HG03095 (cell line): ENCODE data around the gene MAMDC2.
"Not testable (repeated sequence)": the region's sequence is repeated elsewhere in the genome, so short reads cannot be mapped to it uniquely, and the experiment has no call there.

Experiments used
- ATAC-seq: cut with Tn5 transposase; IDR thresholded peaks from one replicate; pipeline ENCODE4 v1.9.1; 2021; ENCODE audit warnings: moderate library complexity; ENCODE audit not compliant: unreplicated experiment

Gene MAMDC2

DNA sequence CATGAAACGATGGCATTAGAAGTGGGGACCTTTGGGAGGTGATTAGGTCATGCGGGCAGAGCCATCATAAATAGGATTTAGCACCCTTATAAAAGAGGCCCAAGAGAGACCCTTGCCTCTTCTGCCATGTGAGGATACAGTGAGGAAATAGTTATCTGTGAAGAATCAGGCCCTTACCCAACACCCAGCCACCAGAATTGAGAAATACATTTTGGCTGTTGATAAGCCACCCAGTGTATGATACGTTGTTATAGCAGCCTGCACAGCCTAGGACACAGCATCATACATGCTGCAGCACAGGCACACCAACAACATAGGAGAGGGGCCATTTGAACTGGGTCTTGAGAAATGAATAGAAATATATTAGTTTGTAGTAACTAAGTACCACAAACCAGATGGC, 8.0 kb upstream of the MAMDC2 start:
- ATAC-seq, result no peak

DNA sequence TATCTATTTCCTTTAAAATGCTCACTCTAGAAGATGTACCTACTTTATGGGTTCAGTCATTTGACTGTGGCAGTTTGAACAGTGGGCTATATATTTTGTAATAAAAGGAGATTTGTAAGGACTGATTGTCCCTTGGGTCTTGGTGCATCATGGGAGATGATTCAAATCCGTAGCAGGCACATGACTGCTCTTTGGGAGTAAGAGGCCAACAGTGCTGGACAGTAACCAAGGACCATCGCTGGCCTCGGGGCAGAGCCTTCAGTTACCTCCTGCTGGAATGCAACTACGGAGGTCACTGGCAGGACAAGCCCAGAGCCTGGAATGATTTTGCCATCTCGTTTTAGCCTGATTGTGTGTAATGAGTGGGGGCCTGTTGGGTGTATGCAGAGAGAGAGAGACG, 7.0 kb upstream of the MAMDC2 start:
- no peak for ATAC-seq

DNA sequence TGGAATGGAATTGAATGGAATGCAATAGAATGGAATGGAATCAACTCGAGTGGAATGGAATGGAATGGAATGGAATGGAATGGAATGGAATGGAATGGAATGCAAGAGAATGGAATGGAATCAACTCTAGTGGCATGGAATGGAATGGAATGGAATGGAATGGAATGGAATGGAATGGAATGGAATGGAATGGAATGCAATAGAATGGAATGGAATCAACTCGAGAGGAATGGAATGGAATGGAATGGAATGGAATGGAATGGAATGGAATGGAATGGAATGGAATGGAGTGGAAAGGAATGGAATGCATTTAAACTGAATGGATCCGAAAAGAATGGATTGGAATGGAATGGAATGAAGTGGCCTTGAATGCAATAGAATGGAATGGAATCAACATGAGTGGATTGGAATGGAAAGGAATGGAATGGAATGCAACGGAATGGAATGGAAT, 5.5 kb upstream of the MAMDC2 start:
- not testable (repeated sequence) for ATAC-seq

DNA sequence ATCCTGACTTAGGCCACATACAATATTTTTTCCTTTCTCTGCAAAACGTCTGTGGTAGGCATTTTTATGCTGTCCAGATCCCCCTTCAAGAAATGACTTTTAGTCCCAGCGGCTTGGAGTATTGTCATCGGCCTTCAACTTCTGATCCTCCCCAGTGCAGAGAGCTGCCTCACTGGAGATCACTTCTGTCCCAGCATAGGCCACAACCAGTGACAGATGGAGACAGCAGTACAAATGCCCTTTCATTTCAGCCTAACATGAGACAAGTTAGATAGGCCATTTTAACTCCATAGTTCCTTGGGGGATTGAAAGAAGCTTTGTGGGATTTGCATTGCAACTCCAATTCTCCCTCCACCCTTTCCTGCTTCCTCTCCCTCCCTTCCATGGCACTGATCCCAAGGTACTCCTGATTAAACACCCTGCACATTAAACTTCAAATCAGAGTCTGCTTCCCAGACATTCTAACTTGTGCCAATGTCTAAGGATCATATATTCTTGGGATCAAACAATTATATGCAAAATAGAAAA, 3.2 kb upstream of the MAMDC2 start:
- no peak for ATAC-seq

DNA sequence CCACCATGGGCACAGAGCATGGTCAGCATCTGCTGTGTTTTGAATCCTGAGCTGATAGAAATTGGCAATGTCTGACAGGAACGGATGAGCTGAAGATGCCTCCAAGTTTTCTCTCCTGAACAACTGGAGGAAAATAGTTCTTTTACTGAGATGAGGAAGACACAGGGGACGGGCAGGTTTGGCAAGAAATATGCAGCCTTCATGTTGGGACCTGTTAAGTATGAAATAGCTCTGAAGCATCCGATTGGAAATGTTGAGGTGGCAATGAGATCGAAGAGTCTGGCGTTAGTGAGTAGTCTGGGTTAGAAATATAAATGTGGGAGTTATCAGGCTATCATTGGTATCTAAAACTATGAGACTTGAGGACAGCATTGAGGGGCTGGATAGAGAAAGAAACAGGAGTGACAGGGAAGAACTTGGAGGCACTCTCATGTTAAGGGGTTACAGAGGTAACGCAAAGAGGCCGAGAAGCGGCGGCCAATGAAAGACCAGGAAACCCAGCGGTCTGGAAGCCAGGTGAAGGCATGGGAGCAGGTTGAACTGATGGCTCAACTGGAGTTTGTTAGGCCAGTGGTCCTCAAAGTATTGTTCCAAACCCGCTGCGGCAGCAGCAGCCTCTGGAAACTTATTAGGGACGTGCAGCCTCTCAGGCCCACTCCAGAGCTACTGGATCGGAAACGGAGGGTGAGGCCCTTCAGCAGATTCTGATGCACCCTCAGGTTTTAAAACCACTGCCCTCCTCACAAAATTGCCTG, 1.0 kb upstream of the MAMDC2 start:
- ATAC-seq, result no peak

DNA sequence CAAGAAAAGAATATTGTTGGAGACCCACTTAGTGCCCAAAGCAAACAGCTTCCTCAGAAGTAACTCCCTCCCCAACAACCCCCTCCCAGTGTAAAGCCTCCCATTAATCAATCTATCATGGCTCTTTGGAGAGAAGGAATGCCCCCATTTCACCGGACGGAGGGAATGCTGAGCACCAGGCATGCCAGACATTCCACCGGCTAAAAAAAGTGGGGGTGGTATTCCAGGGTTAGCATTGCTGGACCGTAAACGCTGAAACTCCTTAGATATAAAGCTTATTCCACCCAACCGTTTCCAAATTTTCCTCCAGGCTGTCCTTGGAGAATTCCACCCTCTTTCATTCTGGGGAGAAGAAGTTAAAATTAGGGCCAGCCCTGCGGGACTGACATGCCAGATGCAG, 363 bp upstream of the MAMDC2 start:
- ATAC-seq, result no peak

DNA sequence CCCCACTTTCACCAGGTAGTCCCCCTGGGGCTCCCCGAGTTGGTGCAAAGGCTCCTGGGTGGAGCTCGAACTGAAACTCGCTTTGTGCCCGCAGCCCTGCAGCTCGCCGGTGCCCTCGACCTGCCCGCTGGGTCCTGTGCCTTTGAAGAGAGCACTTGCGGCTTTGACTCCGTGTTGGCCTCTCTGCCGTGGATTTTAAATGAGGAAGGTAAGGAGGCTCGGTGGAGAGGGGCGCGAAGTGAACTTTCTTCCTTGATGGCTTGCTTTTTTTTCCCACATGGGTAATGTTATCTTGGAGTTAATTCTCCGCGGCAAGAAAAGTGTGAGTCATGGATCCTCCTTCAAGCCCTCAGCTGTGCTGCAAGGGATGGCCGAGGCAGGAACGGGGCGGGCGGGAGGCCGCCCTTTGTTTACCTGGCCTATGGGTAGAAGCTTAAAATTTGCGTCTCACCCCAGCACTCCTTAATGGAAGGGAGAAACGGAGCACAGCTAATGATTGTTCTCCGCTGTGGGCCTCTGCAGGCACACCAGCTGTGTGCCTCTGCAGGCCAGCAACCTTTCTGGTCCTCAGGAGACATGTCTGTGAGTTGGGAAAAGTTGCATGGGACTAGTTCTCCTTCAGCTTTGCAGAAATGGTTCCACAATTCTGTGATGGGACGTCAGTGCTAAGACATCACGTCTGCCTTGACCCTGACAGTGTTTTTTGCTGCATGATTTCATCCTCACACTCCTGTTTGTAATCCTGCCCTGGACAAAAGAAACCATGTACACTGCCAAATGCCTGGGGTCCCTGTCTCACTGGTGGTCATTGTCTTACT, 1.1 kb downstream of the MAMDC2 start:
- ATAC-seq, result no peak

DNA sequence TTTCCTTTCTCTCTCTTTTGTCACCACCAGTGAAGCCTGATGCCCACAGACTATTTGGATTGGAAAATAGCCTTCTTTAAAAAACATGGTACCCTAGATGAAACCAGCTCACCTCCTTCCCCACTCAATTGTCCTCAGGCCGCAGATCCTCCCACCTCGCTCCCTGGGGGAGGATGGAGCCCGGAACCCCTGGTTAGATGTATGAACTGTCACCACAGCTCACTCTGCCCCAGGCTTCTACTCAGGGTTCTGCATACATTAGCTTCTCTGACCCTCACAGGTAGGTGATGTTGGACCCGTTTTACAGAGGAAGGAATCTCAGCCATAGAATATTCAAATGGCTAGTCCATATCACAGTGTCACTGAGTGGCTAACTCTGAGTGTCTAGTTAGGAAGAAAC, 1.8 kb downstream of the MAMDC2 start:
- no peak for ATAC-seq

DNA sequence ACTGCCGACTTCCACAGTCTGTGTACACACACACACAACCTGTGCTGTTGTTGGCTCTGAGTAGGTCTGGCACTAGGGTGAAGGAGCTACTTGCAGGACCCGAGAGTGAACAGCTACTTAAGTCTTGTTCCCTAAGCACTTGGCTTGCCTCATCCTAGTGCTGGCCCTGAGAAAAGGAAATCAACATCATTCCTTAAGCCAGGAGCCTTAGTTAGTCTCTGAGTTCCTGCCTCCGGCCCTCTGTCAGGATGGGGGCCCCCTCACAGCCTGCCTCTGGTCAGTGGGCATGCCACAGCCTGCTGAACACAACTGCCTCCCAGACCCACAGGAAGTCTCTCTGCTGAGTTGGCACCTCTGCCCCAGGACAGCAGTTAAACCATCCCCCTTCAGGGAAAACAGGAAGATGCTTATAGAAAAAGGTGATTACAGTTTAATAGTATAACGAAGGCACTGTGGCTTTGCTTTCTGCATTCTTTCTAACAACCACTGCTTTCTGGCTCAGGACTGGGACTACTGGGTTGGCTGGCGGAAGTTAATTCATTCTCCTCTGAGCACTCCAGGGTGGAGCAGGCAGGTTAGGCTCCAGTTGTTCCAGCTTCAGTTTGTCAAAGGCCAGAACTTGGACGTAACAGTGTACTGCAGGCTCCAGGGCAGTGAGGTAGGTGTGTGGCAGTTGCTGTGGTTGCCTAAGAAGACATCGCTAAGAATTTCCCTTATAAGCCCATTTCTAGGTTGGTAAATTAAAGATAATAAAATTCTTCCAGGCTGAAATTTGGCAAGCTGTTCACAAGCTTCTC, 2.8 kb downstream of the MAMDC2 start:
- ATAC-seq, result no peak

DNA sequence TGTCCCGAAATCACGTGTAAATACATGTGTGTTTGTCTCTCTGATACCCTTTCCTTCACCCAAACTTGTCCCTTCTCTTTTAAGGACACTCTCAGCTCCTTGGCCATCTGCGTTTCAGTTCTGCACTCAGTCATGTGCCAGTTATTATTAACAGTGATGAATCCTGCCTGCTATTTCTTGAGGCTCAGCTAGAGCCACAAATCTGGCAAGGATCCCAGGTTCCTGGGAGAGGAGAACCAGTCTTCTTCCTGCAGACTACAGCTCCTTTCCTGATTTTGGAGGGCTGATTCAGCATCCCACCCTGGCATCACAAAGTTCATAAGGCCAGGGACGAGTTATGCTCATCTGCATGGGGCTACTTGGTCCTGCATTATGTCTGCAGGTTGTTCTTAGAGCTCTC, 5.6 kb downstream of the MAMDC2 start:
- no peak for ATAC-seq

DNA sequence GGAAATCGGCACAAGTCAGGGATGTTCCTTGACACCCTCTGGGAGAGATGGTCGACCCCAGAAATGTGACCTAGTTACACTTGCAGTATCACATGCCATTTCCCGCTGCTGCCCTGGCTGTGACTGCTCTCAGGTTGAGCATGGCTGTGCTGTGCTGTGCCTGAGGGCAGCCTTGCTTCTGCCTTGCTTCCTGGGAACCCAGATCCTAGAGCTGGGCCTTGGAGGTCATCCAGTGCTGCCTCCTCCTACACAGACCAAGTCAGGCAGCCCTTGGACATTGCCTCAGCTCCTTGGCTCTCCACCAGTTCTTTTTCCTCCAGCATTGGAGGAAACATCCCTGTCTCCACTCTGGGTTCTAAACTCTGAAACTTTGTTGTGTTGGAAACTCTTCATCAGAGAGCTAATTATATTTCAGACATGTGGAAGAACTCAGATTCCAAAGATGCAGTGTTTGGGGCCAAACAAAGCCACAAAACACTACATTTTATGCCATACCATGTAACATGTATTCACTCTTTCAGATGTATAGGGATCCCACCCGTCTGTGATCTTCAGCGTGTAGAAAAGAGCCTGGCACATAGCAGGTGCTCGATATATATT, 6.1 kb downstream of the MAMDC2 start:
- ATAC-seq, result no peak

DNA sequence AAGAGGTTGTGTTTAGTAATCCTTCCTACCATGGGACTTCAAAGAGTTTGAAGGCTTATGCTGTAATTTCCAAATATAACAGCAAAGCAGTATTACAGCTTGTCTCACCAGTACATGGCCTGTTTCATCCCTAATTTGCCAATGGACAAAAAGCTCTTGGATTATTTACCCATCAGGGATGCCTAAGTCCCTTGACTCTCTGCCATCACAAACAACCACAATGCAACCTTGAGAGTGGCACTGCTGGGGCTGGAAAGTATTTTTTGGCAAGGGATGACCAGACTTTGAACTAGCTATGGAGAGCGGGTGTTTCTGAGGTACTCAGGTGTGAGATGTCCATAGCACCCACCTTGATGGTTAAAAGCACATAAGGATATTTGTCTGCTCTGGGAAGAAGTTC, 9.1 kb downstream of the MAMDC2 start:
- no peak for ATAC-seq

DNA sequence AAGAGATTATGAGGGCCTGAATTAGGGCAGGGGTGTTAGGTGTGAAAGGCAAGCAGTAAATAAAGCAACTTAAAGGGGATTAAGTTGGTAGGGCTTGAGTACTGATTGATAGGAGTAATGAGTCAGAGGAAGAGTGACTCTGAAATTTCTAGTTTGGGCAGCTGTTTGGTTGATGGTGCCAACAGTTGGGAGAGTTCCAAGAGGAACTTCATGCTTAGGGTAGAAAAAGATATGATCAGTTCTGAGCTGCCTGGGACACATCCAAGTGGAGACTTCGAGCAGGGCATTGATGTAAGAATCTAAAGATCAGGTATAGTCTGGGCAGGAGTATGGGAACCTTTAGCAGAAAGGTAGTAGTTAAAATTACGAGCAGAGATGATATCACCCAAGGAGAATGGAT, 10.2 kb downstream of the MAMDC2 start:
- ATAC-seq, result no peak

DNA sequence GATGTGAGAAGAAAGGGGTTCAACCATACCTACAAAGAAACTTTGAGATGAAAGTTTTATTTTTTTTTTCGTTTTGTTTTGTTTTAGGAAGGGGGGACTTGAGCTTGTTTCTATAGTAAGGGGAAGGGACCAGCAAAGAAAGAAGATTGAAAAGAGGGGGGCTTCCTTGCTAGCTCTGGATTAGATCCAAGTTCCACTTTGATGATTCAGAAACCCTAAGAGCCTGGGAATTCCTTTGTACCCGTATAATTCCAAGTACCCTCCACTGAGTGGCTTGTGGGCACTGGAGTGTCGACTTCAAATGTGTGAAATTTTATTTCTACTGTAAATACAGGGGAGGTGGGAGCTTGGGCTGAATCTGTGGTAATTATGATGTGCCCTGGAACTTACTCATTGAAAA, 10.9 kb downstream of the MAMDC2 start:
- ATAC-seq, result no peak

DNA sequence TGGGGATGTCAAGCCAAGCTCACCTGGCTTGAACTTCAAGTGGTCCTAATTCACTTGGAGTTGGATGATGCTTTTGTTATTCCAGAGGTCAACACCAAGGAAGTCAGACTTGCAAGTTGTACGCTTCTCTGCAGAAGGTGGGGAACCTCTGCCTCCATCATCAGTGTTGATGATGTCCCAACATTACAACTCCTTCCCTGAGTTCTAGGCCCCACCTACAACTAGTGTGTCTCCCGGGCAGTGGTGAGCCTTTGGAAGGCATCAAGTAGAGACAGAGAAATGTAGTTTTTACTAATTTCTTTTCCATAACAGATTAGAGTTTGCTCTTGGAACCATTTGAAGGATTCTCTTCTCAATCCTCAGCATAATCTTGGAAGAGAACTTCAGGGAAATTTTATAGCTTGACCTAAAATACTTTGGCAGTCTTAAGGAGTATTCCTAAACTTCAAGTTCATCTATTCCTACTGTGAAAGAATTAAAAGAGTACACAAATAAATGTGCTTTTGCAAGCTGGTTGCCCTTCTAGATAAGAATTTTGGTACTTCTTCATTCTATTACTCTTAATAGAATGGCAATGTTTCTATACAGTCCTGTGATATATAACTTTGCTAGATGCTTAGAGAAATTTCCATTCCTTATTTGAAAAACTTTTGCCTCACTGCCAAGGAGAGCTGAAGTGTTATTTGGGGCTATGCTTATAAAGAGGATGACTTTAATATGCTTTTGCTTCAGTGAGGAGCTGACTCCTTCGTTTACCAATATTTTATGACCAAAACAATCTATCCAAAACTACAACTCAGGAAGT, 12.0 kb downstream of the MAMDC2 start:
- no peak for ATAC-seq

DNA sequence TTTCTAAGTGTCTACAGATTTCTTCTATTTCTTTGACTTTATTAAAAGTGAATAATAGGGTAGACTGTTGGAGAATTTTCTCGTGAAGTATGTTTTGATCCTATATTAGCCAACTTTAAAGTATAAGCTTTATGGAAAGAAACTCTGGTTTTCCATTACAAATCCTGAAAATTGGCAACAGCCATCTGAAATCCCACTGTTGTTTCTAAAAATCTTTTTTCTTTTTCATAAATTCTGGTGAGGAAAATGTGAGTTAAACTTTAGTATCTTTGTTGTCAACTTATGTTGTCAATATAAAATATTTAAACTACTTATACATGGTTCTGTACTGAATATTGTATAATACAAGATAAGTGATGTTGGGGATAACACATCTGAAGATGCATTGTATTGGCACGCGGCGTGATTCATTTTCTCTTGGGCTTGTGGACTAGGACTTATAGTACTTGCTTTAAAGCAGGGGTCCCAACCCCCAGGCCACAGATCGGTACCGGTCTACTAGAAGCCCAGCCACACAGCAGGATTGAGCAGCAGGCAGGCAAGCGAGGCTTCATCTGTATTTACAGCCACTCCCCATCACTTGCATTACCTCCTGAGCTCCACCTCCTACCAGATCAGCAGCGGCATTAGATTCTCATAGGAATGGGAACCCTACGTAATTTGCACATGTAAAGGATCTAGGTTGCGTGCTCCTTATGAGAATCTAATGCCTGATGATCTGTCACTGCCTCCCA, 12.7 kb downstream of the MAMDC2 start:
- no peak for ATAC-seq

DNA sequence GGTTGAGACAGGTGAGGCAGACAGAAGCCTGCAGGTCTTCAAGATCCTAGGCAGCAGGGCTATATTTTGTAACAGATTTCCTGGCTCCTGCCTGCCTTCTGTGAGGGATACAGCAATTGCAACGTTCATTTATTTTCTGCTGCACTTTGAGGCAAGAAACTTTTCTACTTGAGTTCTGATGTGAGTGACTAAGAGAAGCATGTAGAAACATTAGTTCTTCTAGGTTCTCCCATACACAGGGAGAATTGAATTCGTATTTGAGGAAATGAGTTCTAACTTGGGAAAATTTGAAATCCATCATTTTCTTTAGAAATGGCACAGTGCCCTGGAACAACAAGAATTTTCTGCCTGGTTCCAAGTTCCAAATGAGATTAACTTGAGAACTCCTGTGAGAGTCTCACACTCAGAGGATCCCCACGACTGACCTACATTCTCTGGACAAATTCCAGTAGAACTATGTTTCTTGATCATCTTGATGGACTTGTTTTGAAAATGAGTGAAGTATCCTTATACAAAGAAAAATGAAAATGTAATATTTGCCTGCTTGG, 15.0 kb downstream of the MAMDC2 start:
- no peak for ATAC-seq

DNA sequence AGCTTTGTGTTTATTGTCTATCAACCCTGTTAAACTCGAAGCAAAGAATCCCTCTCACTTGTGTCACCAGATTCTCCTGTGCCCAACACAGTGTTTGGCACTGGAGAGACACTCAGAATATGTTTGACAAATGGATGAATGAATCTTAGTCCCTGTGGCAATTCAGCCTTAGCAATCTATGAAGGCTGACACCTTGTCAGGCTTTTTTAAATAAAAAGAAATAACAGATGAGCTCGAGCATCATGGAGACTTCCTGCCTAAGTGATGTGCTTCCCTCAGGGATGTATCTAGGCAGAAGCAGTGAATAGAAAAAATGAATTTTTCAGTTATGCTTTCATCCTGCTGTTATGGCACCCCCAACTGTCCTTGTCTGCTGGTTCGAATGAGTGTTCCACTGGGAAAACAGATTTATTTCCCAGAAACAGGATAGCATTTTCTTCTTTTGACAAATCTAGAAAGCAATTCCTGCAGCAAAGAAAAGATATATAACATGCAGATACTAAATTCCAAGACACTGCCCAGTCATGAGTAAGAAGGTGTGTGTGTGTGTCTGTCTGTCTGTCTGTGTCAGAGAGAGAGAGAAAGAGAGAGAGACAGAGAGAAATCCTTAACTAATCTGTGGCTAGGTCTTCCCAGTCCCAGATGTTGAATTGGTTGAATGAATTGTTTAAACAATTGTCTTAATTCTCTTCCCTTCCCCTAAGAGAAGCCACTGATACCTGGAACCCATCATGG, 16.7 kb downstream of the MAMDC2 start:
- no peak for ATAC-seq
